Spleen (tissue), 11 donors: ENCODE results near the gene KCNK7. TPM values are rescaled to one million over a fixed set of nuclear protein-coding genes. Genes with fewer than 3 reads are reported as not detected.
A peak's percentile ranks its signal among the peaks of the same experiment; 100 is the strongest.

Source experiments
- DNase-seq: peaks from one replicate; pipeline ENCODE4 v3.0.0-alpha.2; 2020
- H3K27ac ChIP-seq, 8 donors: fragments of 200-600 bp; sonication (generic) in 7 of 8; 1 replicate in 4 of 8; 2 replicates in 4 of 8; pipeline versions ENCODE4 v1.5.0 to v1.8.0; 2016 to 2021; ENCODE audit warnings: inconsistent platforms in 4 of 8, mild to moderate bottlenecking in 4 of 8, moderate library complexity in 1 of 8
- H3K27me3 ChIP-seq, 7 donors: fragments of 200-600 bp; sonication (generic) in 6 of 7; replicated peaks in 1 of 7; 1 replicate in 4 of 7; 2 replicates in 3 of 7; pipeline versions ENCODE4 v1.5.0 to v1.8.0; 2016 to 2021; ENCODE audit warnings: inconsistent platforms in 3 of 7, mild to moderate bottlenecking in 1 of 7
- H3K36me3 ChIP-seq, 6 donors: fragments of 200-600 bp; sonication (generic) in 5 of 6; 1 replicate in 4 of 6; 2 replicates in 2 of 6; pipeline versions ENCODE4 v1.5.0 to v1.8.0; 2016 to 2021; ENCODE audit warnings: inconsistent platforms in 2 of 6
- H3K4me1 ChIP-seq, 6 donors: fragments of 200-600 bp; sonication (generic) in 5 of 6; 1 replicate in 3 of 6; 2 replicates in 3 of 6; pipeline versions ENCODE4 v1.5.0 to v1.8.0; 2016 to 2021; ENCODE audit warnings: inconsistent platforms in 3 of 6
- H3K4me3 ChIP-seq, 8 donors: fragments of 200-600 bp; sonication (generic) in 7 of 8; 1 replicate in 4 of 8; 2 replicates in 4 of 8; pipeline versions ENCODE4 v1.5.0 to v1.8.0; 2016 to 2021; ENCODE audit warnings: inconsistent platforms in 4 of 8, mild to moderate bottlenecking in 4 of 8, moderate library complexity in 2 of 8
- H3K9me3 ChIP-seq, 8 donors: fragments of 200-600 bp; sonication (generic) in 7 of 8; 1 replicate in 4 of 8; 2 replicates in 4 of 8; pipeline versions ENCODE4 v1.5.0 to v1.8.0; 2016 to 2021; ENCODE audit warnings: inconsistent platforms in 4 of 8
- POLR2A ChIP-seq, 3 donors: fragments of 450-650 bp; IDR thresholded peaks; one replicate each; pipeline ENCODE4 v1.5.1; 2017; ENCODE audit warnings: antibody characterized with exemption in 3 of 3, mild to moderate bottlenecking in 1 of 3
- POLR2AphosphoS5 ChIP-seq, 3 donors: sonication (generic); formaldehyde crosslinking; IDR thresholded peaks; one replicate each; pipeline ENCODE4 v1.5.1; 2017; ENCODE audit warnings: antibody characterized with exemption in 3 of 3
- WGBS, 5 donors: extraction: QIAGEN DNeasy Blood & Tissue Kit in 3 of 5; methylation state at CpG; one replicate each; pipeline versions ENCODE4 v1.1.5 to v1.1.7; 2013 to 2018; 5-methylcytosine and 5-hydroxymethylcytosine counted together
- intact Hi-C: fragments of 100-400 bp; cut with DNase I; formaldehyde crosslinking; loops from one replicate; pipeline ENCODE4 v1.15.0; 2023; ENCODE audit warnings: low total_unique reads
- polyA plus RNA-seq, 3 donors: library from polyadenylated mRNA; stranded (reverse); fragments of 200-250 nt; gene quantifications; one replicate each; pipeline ENCODE4 v1.2.1, GENCODE V29; 2013
- total RNA-seq, 7 donors: library from RNA; depleted of rRNA in 3 of 7; stranded (reverse); fragments of >200 nt in 3 of 7; fragmentation: NEBNext Ultra II Directional in 4 of 7; extraction: Animal tissue kit (Norgen Biotek cat#: 25700) in 4 of 7; gene quantifications; one replicate each; pipeline versions ENCODE4 v1.1.0 to v1.2.1, GENCODE V29; 2016 to 2021
- TF ChIP-seq, protein P1 (sequence below), 11 experiments: fragments of 200-600 bp in 7 of 11; fragments of 450-650 bp in 4 of 11; sonication (generic) in 4 of 11; IDR thresholded peaks in 8 of 11; conservative IDR thresholded peaks in 3 of 11; 1 replicate in 7 of 11; 2 replicates in 4 of 11; pipeline versions ENCODE4 v1.4.0 to v1.8.0; 2016 to 2021; ENCODE audit warnings: antibody characterized with exemption in 11 of 11, inconsistent platforms in 4 of 11, mild to moderate bottlenecking in 1 of 11
- donor health status: healthy with polysubstance abuse.
- donor health status: DM: no; HTN: no; CAD: no; lungs with moderate emphysema.
- donor health status: DM: no; HTN: no; CAD: no.
- donor health status: Bipolar disorder and iron deficiency.
- donor health status: healthy.
- donor health status: DM: no; HTN: no; CAD: no.
- donor health status: DM: yes; HTN: yes; CAD: no.

The KCNK7 gene
- total and polyA plus RNA-seq, 10 donors, result 0.63 to 6.2 (median 1.8) TPM

DNA sequence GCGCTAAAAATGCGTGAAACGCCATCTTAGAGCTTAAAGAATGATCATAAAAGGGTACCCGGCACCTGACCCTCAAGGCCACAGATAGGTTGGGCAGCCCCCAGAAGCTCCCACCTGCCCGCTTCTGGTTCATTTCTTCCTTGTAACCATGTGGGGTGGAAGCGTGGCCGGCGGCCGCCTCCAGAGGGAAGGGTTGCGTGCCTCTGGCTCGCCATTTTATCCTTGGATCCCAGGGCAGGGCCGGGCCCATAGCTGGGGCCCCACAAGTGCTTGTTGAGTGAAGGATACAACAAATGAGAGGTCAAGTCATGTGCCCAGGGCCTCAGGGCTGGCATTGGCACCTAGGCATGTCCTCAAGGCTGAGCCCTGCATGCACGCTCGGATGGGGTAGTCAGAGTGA is 25.9 kb upstream of the KCNK7 start:
- Histone ChIP-seq H3K27ac (no peak overlapping the region), H3K36me3 (peaks cover 10 to 97% (median 91%) of the 10 kb centered on the region in 6 donors), H3K4me1 (peaks cover 8 to 62% (median 33%) of the 10 kb centered on the region in 6 donors), H3K9me3 (no peaks in the 10 kb centered on the region), H3K27me3 (no peaks in the 10 kb centered on the region), H3K4me3 (no peak overlapping the region)
- peak in 1 of 3 donors; percentile 18 for TF ChIP-seq POLR2AphosphoS5 (IDR thresholded peaks at IDR 0.05)
- TF ChIP-seq POLR2A (IDR thresholded peaks at IDR 0.05), result no peak
- TF ChIP-seq, protein P1, sequence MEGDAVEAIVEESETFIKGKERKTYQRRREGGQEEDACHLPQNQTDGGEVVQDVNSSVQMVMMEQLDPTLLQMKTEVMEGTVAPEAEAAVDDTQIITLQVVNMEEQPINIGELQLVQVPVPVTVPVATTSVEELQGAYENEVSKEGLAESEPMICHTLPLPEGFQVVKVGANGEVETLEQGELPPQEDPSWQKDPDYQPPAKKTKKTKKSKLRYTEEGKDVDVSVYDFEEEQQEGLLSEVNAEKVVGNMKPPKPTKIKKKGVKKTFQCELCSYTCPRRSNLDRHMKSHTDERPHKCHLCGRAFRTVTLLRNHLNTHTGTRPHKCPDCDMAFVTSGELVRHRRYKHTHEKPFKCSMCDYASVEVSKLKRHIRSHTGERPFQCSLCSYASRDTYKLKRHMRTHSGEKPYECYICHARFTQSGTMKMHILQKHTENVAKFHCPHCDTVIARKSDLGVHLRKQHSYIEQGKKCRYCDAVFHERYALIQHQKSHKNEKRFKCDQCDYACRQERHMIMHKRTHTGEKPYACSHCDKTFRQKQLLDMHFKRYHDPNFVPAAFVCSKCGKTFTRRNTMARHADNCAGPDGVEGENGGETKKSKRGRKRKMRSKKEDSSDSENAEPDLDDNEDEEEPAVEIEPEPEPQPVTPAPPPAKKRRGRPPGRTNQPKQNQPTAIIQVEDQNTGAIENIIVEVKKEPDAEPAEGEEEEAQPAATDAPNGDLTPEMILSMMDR (IDR thresholded peaks at IDR 0.05 in 8 of 11, conservative IDR thresholded peaks at IDR 0.05 in 3 of 11), result no peak
- intact Hi-C loops, result no loop called here
- WGBS, 5 donors, result 95 to 97% (median 96%) methylated on average over 12 to 14 of the region's 14 CpGs
- no peak for DNase-seq

DNA sequence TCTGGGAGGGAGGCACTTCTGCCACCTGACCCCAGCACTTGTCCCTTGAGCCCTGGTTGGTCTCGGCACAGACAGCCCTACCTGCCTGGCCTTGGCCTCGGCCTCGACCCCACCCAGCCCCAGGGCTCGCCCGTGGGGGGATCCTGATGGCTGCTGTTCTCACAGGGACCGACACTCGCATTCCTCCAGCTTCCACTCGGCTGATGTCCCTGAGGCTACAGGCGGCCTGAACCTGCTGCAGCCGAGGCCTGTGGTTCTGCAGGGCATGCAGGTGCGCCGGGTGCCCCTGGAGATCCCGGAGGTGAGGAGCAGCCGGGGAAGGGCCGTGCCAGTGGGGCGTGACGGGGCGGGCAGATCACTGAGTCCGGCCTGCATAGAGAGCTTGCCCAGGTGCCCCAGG is 25.1 kb upstream of the KCNK7 start:
- H3K4me3 ChIP-seq, result no peak overlapping the region
- 89 to 95% (median 92%) methylated on average over 17 to 19 of the region's 19 CpGs for WGBS, 5 donors
- intact Hi-C loops, result no loop called here
- no peaks in the 10 kb centered on the region for H3K27me3 ChIP-seq
- H3K9me3 ChIP-seq, result no peaks in the 10 kb centered on the region
- peaks cover 12 to 60% (median 30%) of the 10 kb centered on the region in 6 donors for H3K4me1 ChIP-seq
- peak; percentile 74 for DNase-seq
- TF ChIP-seq POLR2A (IDR thresholded peaks at IDR 0.05) (no peak), POLR2AphosphoS5 (IDR thresholded peaks at IDR 0.05) (peak in 1 of 3 donors; percentile 42)
- H3K27ac ChIP-seq, result no peak overlapping the region
- peaks cover 10 to 89% (median 84%) of the 10 kb centered on the region in 6 donors for H3K36me3 ChIP-seq

DNA sequence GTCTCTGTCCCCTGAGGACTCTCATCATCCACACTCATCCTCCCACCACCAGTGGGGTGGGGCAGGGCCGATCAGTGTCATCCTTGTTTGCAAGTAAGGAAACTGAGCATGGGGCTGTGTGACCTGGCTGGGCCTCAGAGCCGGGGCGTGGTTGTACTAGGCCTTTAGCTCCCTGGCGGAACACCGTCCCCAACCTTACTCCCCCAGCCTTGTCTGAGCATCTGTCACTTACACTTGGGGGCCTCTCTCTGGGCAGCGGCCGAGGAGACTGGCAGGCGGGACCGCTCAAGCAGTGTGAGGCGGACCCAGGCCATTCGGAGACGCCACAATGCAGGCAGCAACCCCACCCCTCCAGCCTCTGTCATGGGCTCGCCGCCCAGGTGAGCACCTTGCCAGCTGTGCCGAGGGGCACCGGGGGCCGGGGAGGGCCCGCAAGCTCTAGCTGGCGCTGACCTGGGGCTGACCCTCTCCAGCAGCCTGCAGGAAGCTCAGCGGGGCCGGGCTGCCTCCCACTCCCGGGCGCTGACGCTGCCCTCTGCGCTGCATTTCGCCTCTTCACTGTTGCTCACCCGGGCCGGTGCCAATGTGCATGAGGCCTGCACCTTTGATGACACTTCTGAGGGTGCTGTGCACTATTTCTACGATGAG is 23.8 kb upstream of the KCNK7 start:
- intact Hi-C loops, result no loop called here
- peaks cover 12 to 52% (median 29%) of the 10 kb centered on the region in 6 donors for H3K4me1 ChIP-seq
- H3K27me3 ChIP-seq, result no peaks in the 10 kb centered on the region
- peak; percentile 75 for DNase-seq
- no peak overlapping the region for H3K27ac ChIP-seq
- H3K4me3 ChIP-seq, result no peak overlapping the region
- 91 to 96% (median 94%) methylated on average over 20 to 29 of the region's 29 CpGs for WGBS, 5 donors
- H3K36me3 ChIP-seq, result peaks cover 10 to 76% (median 72%) of the 10 kb centered on the region in 6 donors
- H3K9me3 ChIP-seq, result no peaks in the 10 kb centered on the region
- TF ChIP-seq POLR2AphosphoS5 (IDR thresholded peaks at IDR 0.05), result peak in 1 of 3 donors; percentile 16
- TF ChIP-seq POLR2A (IDR thresholded peaks at IDR 0.05), result no peak

DNA sequence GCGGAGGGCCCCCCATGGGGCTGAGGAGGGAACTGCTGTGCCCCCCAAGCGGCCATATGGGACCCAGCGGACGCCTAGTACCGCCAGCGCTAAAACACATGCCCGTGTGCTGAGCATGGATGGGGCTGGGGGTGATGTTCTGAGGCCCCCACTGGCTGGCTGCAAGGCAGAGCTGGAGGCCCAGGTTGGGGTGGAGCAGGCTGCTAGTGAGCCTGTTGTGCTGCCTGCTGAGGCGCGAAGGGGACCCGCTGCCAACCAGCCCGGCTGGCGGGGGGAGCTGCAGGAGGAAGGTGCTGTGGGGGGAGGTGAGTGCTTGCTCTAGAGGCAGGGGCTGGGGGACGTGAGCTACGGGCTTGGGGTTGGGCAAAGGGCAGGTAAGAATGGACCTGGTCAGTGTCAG is 23.2 kb upstream of the KCNK7 start:
- Histone ChIP-seq H3K4me1 (peaks cover 12 to 53% (median 29%) of the 10 kb centered on the region in 6 donors), H3K27me3 (no peaks in the 10 kb centered on the region), H3K9me3 (no peaks in the 10 kb centered on the region), H3K27ac (no peak overlapping the region), H3K4me3 (no peak overlapping the region), H3K36me3 (peaks cover 10 to 70% (median 65%) of the 10 kb centered on the region in 6 donors)
- peak; percentile 79 for DNase-seq
- WGBS, 5 donors, result 90 to 96% (median 94%) methylated on average over 14 of the region's 14 CpGs
- intact Hi-C loops, result no loop called here
- no peak for TF ChIP-seq POLR2AphosphoS5 (IDR thresholded peaks at IDR 0.05)
- TF ChIP-seq, protein P1 (IDR thresholded peaks at IDR 0.05 in 8 of 11, conservative IDR thresholded peaks at IDR 0.05 in 3 of 11), result no peak
- TF ChIP-seq POLR2A (IDR thresholded peaks at IDR 0.05), result no peak

DNA sequence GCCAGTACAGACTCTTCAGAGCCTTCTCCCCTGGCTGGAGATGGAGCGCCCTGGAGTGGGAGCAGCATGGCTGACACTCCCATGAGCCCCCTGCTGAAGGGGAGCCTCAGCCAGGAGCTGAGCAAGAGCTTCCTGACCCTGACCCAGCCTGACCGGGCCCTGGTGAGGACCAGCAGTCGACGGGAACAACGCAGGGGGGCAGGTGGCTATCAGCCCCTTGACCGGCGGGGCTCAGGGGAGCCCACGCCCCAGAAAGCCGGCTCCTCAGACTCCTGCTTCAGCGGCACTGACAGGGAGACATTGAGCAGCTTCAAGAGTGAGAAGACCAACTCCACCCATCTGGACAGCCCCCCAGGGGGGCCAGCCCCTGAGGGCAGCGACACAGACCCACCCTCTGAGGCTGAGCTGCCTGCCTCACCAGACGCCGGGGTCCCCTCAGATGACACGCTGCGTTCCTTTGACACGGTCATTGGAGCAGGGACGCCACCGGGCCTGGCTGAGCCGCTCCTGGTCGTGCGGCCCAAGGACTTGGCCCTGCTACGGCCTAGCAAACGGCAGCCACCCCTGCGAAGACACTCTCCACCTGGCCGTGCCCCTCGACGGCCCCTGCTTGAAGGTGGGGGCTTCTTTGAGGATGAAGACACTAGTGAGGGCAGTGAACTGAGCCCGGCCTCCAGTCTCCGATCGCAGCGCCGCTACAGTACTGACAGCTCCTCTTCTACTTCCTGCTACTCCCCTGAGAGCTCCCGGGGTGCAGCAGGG is 22.6 kb upstream of the KCNK7 start:
- Histone ChIP-seq H3K27ac (no peak overlapping the region), H3K36me3 (peaks cover 10 to 65% (median 59%) of the 10 kb centered on the region in 6 donors), H3K9me3 (no peaks in the 10 kb centered on the region), H3K27me3 (no peaks in the 10 kb centered on the region), H3K4me1 (peaks cover 14 to 59% (median 32%) of the 10 kb centered on the region in 6 donors), H3K4me3 (no peak overlapping the region)
- intact Hi-C loops, result no loop called here
- DNase-seq, result peak; percentile 81
- TF ChIP-seq, protein P1 (IDR thresholded peaks at IDR 0.05 in 8 of 11, conservative IDR thresholded peaks at IDR 0.05 in 3 of 11), result no peak
- TF ChIP-seq POLR2AphosphoS5 (IDR thresholded peaks at IDR 0.05), result peak in 1 of 3 donors; percentile 31
- no peak for TF ChIP-seq POLR2A (IDR thresholded peaks at IDR 0.05)
- WGBS, 5 donors, result 93 to 97% (median 96%) methylated on average over 28 to 33 of the region's 33 CpGs
